K562 (cell line): ENCODE results near the gene PKLR. TPM values are rescaled to one million over a fixed set of nuclear protein-coding genes. Genes with fewer than 3 reads are reported as not detected.

Experiments
- ATAC-seq: fragments of 200-7000 bp; cut with Tn5 transposase; 3 replicates; pipeline ENCODE4 v1.9.1; 2020; ENCODE audit warnings: moderate library complexity
- BruUV-seq: library from RNA; stranded (reverse); fragments of 400-500 nt; replicated peaks from 2 replicates; lab custom pipeline; 2021; lab: Mats Ljungman, UMichigan
- CTCF ChIA-PET: fragments of 300-600 bp; formaldehyde crosslinking; extraction: SDS; loops from one replicate; lab custom pipeline; 2021; ENCODE audit warnings: low intra/inter-chr PET ratio; lab: Yijun Ruan, JAX
- POLR2A ChIA-PET: fragments of 300-600, 350-650 bp; sonication (Branson Sonifier 250); formaldehyde crosslinking; extraction: SDS; loops from one replicate; lab custom pipeline; 2021; ENCODE audit warnings: antibody characterized with exemption, inconsistent platforms; lab: Yijun Ruan, JAX
- DNase-seq, 4 experiments: peaks; one replicate each; pipeline versions ENCODE4 v3.0.0 to v3.0.0-alpha.2; 2011 to 2018; ENCODE audit warnings: low spot score in 3 of 4, mixed read lengths in 3 of 4; ENCODE audit errors: extremely low read depth in 1 of 4
- FAIRE-seq: peaks from 2 replicates; lab custom pipeline; 2011; peaks lifted over from hg19 to GRCh38; lab: Jason Lieb, UNC
- H2AFZ ChIP-seq: 2 replicates; pipeline ENCODE4 v1.6.0; 2011; ENCODE audit warnings: low read depth, low read length, control low read depth, inconsistent platforms
- H3K27ac ChIP-seq: fragments of 200-600 bp; 3 replicates; pipeline ENCODE4 v1.8.0; 2011; ENCODE audit warnings: low read depth, mild to moderate bottlenecking, control low read depth, inconsistent platforms, low read length, moderate library complexity, mixed read lengths; ENCODE audit errors: extremely low read depth
- H3K27me3 ChIP-seq, 2 experiments: fragments of 300-600 bp in 1 of 2; 2 replicates in 1 of 2; 3 replicates in 1 of 2; pipeline versions ENCODE4 v1.6.0 to v1.8.0; 2011; ENCODE audit warnings: inconsistent platforms in 2 of 2, low read length in 2 of 2, mild to moderate bottlenecking in 1 of 2, mixed read lengths in 1 of 2, moderate library complexity in 1 of 2; ENCODE audit not compliant: control insufficient read depth in 2 of 2, insufficient read depth in 2 of 2
- H3K36me3 ChIP-seq: fragments of 300-600 bp; 3 replicates; pipeline ENCODE4 v1.8.0; 2011; ENCODE audit warnings: mild to moderate bottlenecking, low read length, inconsistent platforms; ENCODE audit not compliant: control insufficient read depth, insufficient read depth
- H3K4me1 ChIP-seq, 2 experiments: fragments of 200-600 bp in 1 of 2; replicated peaks in 1 of 2; 2 replicates in 1 of 2; 3 replicates in 1 of 2; pipeline versions ENCODE4 v1.5.1 to v1.8.0; 2011; ENCODE audit warnings: inconsistent platforms in 2 of 2, low read length in 2 of 2, mild to moderate bottlenecking in 1 of 2, mixed read lengths in 1 of 2, moderate library complexity in 1 of 2; ENCODE audit not compliant: control insufficient read depth in 2 of 2, insufficient read depth in 2 of 2
- H3K4me2 ChIP-seq: 2 replicates; pipeline ENCODE4 v1.6.1; 2011; ENCODE audit warnings: low read length, control low read depth, inconsistent platforms, mixed read lengths; ENCODE audit not compliant: insufficient read depth
- H3K4me3 ChIP-seq: fragments of 200-600 bp; sonication (generic), shearing (Covaris generic); 2 replicates; pipeline ENCODE4 v1.5.1; 2016; ENCODE audit warnings: control low read depth, inconsistent platforms
- H3K79me2 ChIP-seq: fragments of 200-600 bp; 3 replicates; pipeline ENCODE4 v1.8.0; 2011; ENCODE audit warnings: low read length, inconsistent platforms; ENCODE audit not compliant: control insufficient read depth, insufficient read depth
- H3K9ac ChIP-seq, 2 experiments: 2 replicates each; pipeline versions ENCODE4 v1.6.0 to v1.6.1; 2011; ENCODE audit warnings: low read depth in 2 of 2, low read length in 2 of 2, control low read depth in 1 of 2, inconsistent platforms in 1 of 2, mild to moderate bottlenecking in 1 of 2, mixed read lengths in 1 of 2; ENCODE audit not compliant: insufficient read depth in 1 of 2
- H3K9me1 ChIP-seq: one replicate; pipeline ENCODE4 v1.6.0; 2011; ENCODE audit warnings: inconsistent platforms, mild to moderate bottlenecking, low read length, moderate library complexity; ENCODE audit not compliant: control insufficient read depth, insufficient read depth
- H3K9me3 ChIP-seq: replicated peaks from 2 replicates; pipeline ENCODE4 v1.5.1; 2011; ENCODE audit warnings: low read depth, low read length, inconsistent platforms; ENCODE audit not compliant: control insufficient read depth, insufficient read depth
- H4K20me1 ChIP-seq: replicated peaks from 2 replicates; pipeline ENCODE4 v1.6.1; 2011; ENCODE audit warnings: low read length, inconsistent platforms, mixed read lengths; ENCODE audit not compliant: control insufficient read depth, insufficient read depth
- IFI16 ChIP-seq: fragments of 250-450 bp; sonication (Bioruptor Pico); IDR thresholded peaks from 2 replicates; pipeline ENCODE4 v2.1.2; 2022; ENCODE audit warnings: mild to moderate bottlenecking, inconsistent platforms
- NCOA1 ChIP-seq: fragments of 450-650 bp; IDR thresholded peaks from 2 replicates; pipeline ENCODE4 v1.6.1; 2016; ENCODE audit warnings: low read depth
- NUFIP1 ChIP-seq: fragments of 450-650 bp; IDR thresholded peaks from 2 replicates; pipeline ENCODE4 v1.6.1; 2018; ENCODE audit not compliant: partially characterized antibody
- SIN3A ChIP-seq, 2 experiments: fragments of 150-350 bp in 1 of 2; IDR thresholded peaks; 2 replicates each; pipeline ENCODE4 v1.6.1; 2011 to 2016; ENCODE audit warnings: borderline replicate concordance in 2 of 2, low read depth in 2 of 2, low read length in 2 of 2, mild to moderate bottlenecking in 2 of 2, moderate library complexity in 2 of 2; ENCODE audit not compliant: control insufficient read depth in 1 of 2
- TBP ChIP-seq: optimal IDR thresholded peaks from 2 replicates; pipeline ENCODE3; 2011; ENCODE audit warnings: low read depth, low read length, improper control_type of control experiment
- WHSC1 ChIP-seq: IDR thresholded peaks from one replicate; pipeline ENCODE4 v1.6.1; 2012; ENCODE audit warnings: low read length, control low read depth, inconsistent platforms
- ZNF431 ChIP-seq: sonication (generic); formaldehyde crosslinking; IDR thresholded peaks from 2 replicates; pipeline ENCODE4 v1.8.0; 2022; ENCODE audit warnings: mild to moderate bottlenecking, missing genetic modification reagents
- ZNF780A ChIP-seq: fragments of 250-450 bp; sonication (Bioruptor Pico); IDR thresholded peaks from 2 replicates; pipeline ENCODE4 v1.5.0; 2021; ENCODE audit warnings: mild to moderate bottlenecking
- WGBS: fragments of 100-300 bp; shearing (Covaris generic); methylation state at CpG from one replicate; pipeline ENCODE4 v1.1.6; 2016; ENCODE audit warnings: low coverage, mixed read lengths; ENCODE audit not compliant: insufficient coverage; ENCODE audit errors: missing lambda C conversion rate; 5-methylcytosine and 5-hydroxymethylcytosine counted together
- in situ Hi-C: fragments of 300-500 bp; cut with MboI; formaldehyde crosslinking; loops from 4 replicates; pipeline ENCODE4 v1.15.0; 2018; ENCODE audit warnings: inconsistent platforms, mixed read lengths
- intact Hi-C: fragments of 100-400 bp; cut with micrococcal nuclease; formaldehyde crosslinking; loops from 2 replicates; pipeline ENCODE4 v1.14.2; 2022
- polyA plus RNA-seq, 8 experiments: library from polyadenylated mRNA; depleted of rRNA in 4 of 8; stranded (reverse) in 5 of 8; unstranded in 3 of 8; fragments of >200 nt; fragmentation: Nextera tagmentation in 2 of 8; fragmentation: Illumina TruSeq in 1 of 8; extraction: Ambion mirVana in 2 of 8; extraction: Trizol in 1 of 8; gene quantifications; 2 replicates each; pipeline versions ENCODE4 v1.2.1 to v1.2.3, GENCODE V29; 2011 to 2014; ENCODE audit warnings: inconsistent platforms in 1 of 8, missing spikeins in 1 of 8
- total RNA-seq, 7 experiments: library from RNA; depleted of rRNA in 6 of 7; stranded (reverse); fragments of >200 nt in 6 of 7; fragmentation: Illumina TruSeq in 2 of 7; extraction: Trizol in 2 of 7; gene quantifications; 2 replicates each; pipeline versions ENCODE4 v1.2.1 to v1.2.3, GENCODE V29; 2011 to 2021; ENCODE audit warnings: low replicate concordance in 1 of 7
- TF ChIP-seq, protein P1 (sequence below): sonication (generic); formaldehyde crosslinking; IDR thresholded peaks from 2 replicates; pipeline ENCODE4 v1.8.0; 2023; ENCODE audit warnings: missing genetic modification reagents, mild to moderate bottlenecking, borderline replicate concordance
- TF ChIP-seq, protein P2 (sequence below): sonication (generic); formaldehyde crosslinking; IDR thresholded peaks from 2 replicates; pipeline ENCODE4 v1.8.1; 2023; ENCODE audit warnings: mild to moderate bottlenecking, missing genetic modification reagents

Gene PKLR
- total and polyA plus RNA-seq, 9 of the 15 experiments (the other 6 are each of a cell fraction or from before 2014, with no cell fraction given): 10.7 to 78.4 (median 38.2) TPM

DNA sequence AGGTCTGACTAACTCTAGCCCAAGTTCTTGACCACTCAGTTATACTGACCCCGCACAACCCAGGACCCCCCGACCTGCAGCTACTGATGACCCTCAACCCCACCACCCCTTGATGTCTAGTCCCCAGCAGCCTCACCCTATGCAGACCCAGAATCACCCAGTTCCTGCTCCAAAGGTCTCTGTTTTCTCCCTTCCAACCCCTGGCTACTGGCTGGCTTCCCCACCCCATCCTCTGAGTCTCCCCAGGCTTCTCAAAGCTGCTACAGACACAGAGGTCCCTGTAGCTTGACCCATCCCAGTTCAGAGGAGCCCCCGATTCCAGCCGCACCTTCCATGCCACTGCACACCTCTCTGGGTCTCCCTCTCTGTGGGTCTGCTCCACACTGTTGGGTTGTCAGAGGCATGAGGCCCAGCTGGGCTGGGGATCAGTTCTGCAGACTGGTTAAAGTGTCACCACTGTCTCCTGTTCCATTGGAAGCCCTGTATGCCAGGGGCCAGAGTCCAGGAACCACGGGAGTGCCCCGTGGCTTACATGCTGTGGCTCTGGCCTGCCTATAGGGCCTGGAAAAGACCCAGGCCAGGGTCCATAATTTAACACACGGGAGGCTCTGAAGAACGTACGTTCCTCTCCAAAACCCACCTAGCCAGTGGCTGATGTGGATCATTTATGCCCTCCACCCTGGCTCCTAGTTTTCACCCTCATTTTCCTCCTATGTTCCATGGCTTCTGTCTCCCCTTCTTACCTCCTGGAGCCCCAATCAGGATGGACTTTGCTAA is 497 bp downstream of the PKLR start (continued):
- TF ChIP-seq ZNF780A (no peak), NCOA1 (no peak), WHSC1 (peak; percentile 30)

DNA sequence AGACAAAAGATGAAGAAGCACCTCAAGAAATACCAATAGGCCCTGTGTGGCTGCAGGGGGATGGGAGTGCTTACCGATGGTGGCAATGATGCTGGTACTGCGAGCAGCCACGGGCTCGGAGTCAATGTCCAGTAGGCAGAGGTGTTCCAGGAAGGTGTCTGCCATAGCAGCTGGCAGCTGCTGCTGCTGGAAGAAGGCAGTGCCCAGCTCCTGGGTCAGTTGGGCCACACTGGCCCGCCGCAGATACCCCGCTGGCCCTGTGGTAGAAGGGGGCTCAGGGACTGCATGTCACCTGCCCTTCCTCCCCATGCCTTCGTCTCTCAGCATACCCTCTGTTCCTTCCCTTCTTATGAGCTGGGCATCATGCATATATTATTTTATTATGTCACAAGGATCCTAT is 1.2 kb downstream of the PKLR start:
- ChIA-PET CTCF (no interaction called here), POLR2A (interaction anchor here (1.1 to 1.3 kb wide), 2 partner anchors 8 to 14 kb away, joined by 4 read pairs; partner anchors contain the start of gene FDPS)
- no peak for DNase-seq
- H3K27ac ChIP-seq: peak overlapping the region; percentile 78; the same call in 1 of the 3 replicates
- no peaks in the 10 kb centered on the region for H3K9me1 ChIP-seq
- peak overlapping the region; percentile 43; the same call in 1 of the 2 replicates for H3K4me3 ChIP-seq
- 85% methylated on average over 7 of the region's 8 CpGs for WGBS
- no peaks in the 10 kb centered on the region for H3K9me3 ChIP-seq
- peak overlapping the region; percentile 92 for H3K4me2 ChIP-seq
- intact Hi-C loops: loop anchor here (2.0 kb wide), 1 partner anchor 23 kb away; the partner anchor contains the start of gene HCN3
- no peak overlapping the region for H2AFZ ChIP-seq
- no peak for FAIRE-seq
- TF ChIP-seq, protein P1, sequence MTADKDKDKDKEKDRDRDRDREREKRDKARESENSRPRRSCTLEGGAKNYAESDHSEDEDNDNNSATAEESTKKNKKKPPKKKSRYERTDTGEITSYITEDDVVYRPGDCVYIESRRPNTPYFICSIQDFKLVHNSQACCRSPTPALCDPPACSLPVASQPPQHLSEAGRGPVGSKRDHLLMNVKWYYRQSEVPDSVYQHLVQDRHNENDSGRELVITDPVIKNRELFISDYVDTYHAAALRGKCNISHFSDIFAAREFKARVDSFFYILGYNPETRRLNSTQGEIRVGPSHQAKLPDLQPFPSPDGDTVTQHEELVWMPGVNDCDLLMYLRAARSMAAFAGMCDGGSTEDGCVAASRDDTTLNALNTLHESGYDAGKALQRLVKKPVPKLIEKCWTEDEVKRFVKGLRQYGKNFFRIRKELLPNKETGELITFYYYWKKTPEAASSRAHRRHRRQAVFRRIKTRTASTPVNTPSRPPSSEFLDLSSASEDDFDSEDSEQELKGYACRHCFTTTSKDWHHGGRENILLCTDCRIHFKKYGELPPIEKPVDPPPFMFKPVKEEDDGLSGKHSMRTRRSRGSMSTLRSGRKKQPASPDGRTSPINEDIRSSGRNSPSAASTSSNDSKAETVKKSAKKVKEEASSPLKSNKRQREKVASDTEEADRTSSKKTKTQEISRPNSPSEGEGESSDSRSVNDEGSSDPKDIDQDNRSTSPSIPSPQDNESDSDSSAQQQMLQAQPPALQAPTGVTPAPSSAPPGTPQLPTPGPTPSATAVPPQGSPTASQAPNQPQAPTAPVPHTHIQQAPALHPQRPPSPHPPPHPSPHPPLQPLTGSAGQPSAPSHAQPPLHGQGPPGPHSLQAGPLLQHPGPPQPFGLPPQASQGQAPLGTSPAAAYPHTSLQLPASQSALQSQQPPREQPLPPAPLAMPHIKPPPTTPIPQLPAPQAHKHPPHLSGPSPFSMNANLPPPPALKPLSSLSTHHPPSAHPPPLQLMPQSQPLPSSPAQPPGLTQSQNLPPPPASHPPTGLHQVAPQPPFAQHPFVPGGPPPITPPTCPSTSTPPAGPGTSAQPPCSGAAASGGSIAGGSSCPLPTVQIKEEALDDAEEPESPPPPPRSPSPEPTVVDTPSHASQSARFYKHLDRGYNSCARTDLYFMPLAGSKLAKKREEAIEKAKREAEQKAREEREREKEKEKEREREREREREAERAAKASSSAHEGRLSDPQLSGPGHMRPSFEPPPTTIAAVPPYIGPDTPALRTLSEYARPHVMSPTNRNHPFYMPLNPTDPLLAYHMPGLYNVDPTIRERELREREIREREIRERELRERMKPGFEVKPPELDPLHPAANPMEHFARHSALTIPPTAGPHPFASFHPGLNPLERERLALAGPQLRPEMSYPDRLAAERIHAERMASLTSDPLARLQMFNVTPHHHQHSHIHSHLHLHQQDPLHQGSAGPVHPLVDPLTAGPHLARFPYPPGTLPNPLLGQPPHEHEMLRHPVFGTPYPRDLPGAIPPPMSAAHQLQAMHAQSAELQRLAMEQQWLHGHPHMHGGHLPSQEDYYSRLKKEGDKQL (CRISPR knock-in tag): no peak
- TF ChIP-seq IFI16 (CRISPR knock-in tag) (no peak), NUFIP1 (no peak), ZNF431 (CRISPR knock-in tag) (no peak), TBP (no peak), SIN3A (IDR thresholded peaks at IDR 0.05; ENCODE audit: borderline replicate concordance in 2 of 2, control insufficient read depth in 1 of 2, low read depth in 2 of 2, low read length in 2 of 2) (0 out of 4 replicates have a peak, but pooled peaks of 1 of the 2 experiments have one; percentile 6)
- TF ChIP-seq, protein P2, sequence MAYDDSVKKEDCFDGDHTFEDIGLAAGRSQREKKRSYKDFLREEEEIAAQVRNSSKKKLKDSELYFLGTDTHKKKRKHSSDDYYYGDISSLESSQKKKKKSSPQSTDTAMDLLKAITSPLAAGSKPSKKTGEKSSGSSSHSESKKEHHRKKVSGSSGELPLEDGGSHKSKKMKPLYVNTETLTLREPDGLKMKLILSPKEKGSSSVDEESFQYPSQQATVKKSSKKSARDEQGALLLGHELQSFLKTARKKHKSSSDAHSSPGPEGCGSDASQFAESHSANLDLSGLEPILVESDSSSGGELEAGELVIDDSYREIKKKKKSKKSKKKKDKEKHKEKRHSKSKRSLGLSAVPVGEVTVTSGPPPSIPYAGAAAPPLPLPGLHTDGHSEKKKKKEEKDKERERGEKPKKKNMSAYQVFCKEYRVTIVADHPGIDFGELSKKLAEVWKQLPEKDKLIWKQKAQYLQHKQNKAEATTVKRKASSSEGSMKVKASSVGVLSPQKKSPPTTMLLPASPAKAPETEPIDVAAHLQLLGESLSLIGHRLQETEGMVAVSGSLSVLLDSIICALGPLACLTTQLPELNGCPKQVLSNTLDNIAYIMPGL (CRISPR knock-in tag): no peak
- TF ChIP-seq, all 486 proteins: peak for 1
- H3K9ac ChIP-seq: peak overlapping the region; percentile 80 to 94
- H3K36me3 ChIP-seq: peaks cover 18% of the 10 kb centered on the region
- in situ Hi-C loops: loop anchor here (25.0 kb wide), 1 partner anchor 1437 kb away; the partner anchor contains the start of genes ISG20L2, METTL25B and MRPL24
- no peaks in the 10 kb centered on the region for H3K27me3 ChIP-seq
- ATAC-seq: no peak
- H4K20me1 ChIP-seq: no peaks in the 10 kb centered on the region
- peaks cover 16 to 36% of the 10 kb centered on the region in 2 experiments; a peak in 4 of 5 replicates for H3K4me1 ChIP-seq
- H3K79me2 ChIP-seq: peaks cover 39% of the 10 kb centered on the region
- no TSS peak for BruUV-seq
